ENCODE results near the gene RNU6-7. TPM values are rescaled to one million over a fixed set of nuclear protein-coding genes. Genes with fewer than 3 reads are reported as not detected.

The RNU6-7 gene
- total and polyA plus RNA-seq, 2 of the 13 experiments (the other 11 are each of a cell fraction or from before 2014, with no cell fraction given) = under 0.01 TPM; not detected in 1

DNA sequence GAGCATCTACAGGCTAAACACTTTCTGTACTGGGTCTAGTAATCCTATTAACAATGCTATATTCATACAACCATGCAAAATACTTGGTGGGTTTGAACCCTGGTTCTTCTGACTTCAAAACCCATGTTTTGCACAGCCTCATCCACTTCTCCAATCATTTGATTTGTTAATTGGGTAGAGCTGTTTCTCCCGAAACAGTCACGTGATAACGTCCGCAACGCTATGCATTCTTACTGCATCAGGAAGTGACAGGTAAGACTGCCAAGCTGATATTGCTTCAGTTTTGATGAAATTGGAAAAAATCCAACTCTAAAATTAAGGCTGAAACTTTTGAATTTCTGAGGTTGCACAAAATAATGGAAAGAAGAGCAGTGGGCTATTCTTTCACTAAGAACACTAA, 30.4 kb upstream of the RNU6-7 start:
- Histone ChIP-seq H3K79me2 (ENCODE audit: insufficient read depth, low read length) (no peaks in the 10 kb centered on the region), H2AFZ (ENCODE audit: low read length) (no peak overlapping the region), H4K20me1 (ENCODE audit: insufficient read depth, low read length) (no peaks in the 10 kb centered on the region), H3K27me3 (ENCODE audit: control insufficient read depth in 1 of 2, insufficient read depth in 2 of 2, low read length in 2 of 2) (no peaks in the 10 kb centered on the region), H3K4me1 (ENCODE audit: insufficient read depth, low read length) (no peaks in the 10 kb centered on the region), H3K9me3 (ENCODE audit: low read length) (no peaks in the 10 kb centered on the region), H3K36me3 (replicated peaks in 1 of 2; ENCODE audit: control insufficient read depth in 1 of 2, insufficient read depth in 2 of 2, low read length in 2 of 2) (no peaks in the 10 kb centered on the region), H3K9ac (ENCODE audit: insufficient read depth, low read depth, low read length) (no peak overlapping the region), H3K4me2 (ENCODE audit: low read depth, low read length) (no peak overlapping the region), H3K4me3 (replicated peaks in 1 of 3; ENCODE audit: insufficient read depth in 1 of 3, low read depth in 2 of 3, low read length in 3 of 3) (no peak overlapping the region), H3K27ac (ENCODE audit: extremely low read length, insufficient read depth, low read length) (no peak overlapping the region)
- TF ChIP-seq, protein P1, sequence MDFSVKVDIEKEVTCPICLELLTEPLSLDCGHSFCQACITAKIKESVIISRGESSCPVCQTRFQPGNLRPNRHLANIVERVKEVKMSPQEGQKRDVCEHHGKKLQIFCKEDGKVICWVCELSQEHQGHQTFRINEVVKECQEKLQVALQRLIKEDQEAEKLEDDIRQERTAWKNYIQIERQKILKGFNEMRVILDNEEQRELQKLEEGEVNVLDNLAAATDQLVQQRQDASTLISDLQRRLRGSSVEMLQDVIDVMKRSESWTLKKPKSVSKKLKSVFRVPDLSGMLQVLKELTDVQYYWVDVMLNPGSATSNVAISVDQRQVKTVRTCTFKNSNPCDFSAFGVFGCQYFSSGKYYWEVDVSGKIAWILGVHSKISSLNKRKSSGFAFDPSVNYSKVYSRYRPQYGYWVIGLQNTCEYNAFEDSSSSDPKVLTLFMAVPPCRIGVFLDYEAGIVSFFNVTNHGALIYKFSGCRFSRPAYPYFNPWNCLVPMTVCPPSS (IDR thresholded peaks at IDR 0.05) = no peak
- TF ChIP-seq, protein P2, sequence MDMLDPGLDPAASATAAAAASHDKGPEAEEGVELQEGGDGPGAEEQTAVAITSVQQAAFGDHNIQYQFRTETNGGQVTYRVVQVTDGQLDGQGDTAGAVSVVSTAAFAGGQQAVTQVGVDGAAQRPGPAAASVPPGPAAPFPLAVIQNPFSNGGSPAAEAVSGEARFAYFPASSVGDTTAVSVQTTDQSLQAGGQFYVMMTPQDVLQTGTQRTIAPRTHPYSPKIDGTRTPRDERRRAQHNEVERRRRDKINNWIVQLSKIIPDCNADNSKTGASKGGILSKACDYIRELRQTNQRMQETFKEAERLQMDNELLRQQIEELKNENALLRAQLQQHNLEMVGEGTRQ (IDR thresholded peaks at IDR 0.05; ENCODE audit: low read depth, low read length) = peak; percentile 69
- TF ChIP-seq, protein P2 (CRISPR knock-in tag; IDR thresholded peaks at IDR 0.05; ENCODE audit: borderline replicate concordance) = no peak
- TF ChIP-seq JUNB (CRISPR knock-in tag; IDR thresholded peaks at IDR 0.05; ENCODE audit: borderline replicate concordance) (no peak), MAFK (conservative IDR thresholded peaks at IDR 0.05 in 1 of 2, IDR thresholded peaks at IDR 0.05 in 1 of 2; ENCODE audit: low read length in 2 of 2) (no peak), RAD51 (IDR thresholded peaks at IDR 0.05; ENCODE audit: borderline replicate concordance) (peak; percentile 87)
- WGBS (ENCODE audit: low lambda C conversion rate) = 60% methylated on average over 5 of the region's 5 CpGs
- no peak for FAIRE-seq
- POLR2A ChIA-PET = no interaction called here
- ATAC-seq = no peak
- no TSS peak for BruUV-seq (replicated peaks)
- in situ Hi-C loops (cut with HindIII; ENCODE audit: extremely low pct_ligation_motif_present, low pct_unique_long_range_greater_than_20kb) (no loop called here), intact Hi-C loops (cut with micrococcal nuclease; ENCODE audit: unreplicated experiment) (no loop called here)
- no peak for DNase-seq (ENCODE audit: low spot score)
- CTCF ChIA-PET (ENCODE audit: low intra/inter-chr PET ratio, low total read pairs) = no interaction called here
